HEK293 (cell line): Measurements from ENCODE around the gene LEPR.

ENCODE experiments used
- CTCF ChIA-PET: fragments of 350-600 bp; formaldehyde crosslinking; extraction: SDS; loops from one replicate; lab custom pipeline; 2021; ENCODE audit warnings: antibody characterized with exemption; lab: Yijun Ruan, JAX
- POLR2A ChIA-PET: fragments of 300-600 bp; formaldehyde crosslinking; extraction: SDS; loops from one replicate; lab custom pipeline; 2020; ENCODE audit warnings: antibody characterized with exemption, inconsistent platforms; lab: Yijun Ruan, JAX
- H3K27ac ChIP-seq: fragments of 200-500 bp; sonication (Bioruptor generic); 2 replicates; pipeline ENCODE4 v1.5.1; 2014; ENCODE audit warnings: low read depth, low read length, control low read depth, inconsistent platforms; ENCODE audit errors: extremely low read depth
- H3K36me3 ChIP-seq, 2 experiments: fragments of 200-500 bp in 1 of 2; sonication (Bioruptor generic) in 1 of 2; 1 replicate in 1 of 2; 2 replicates in 1 of 2; pipeline ENCODE4 v1.5.1; 2014 to 2017; ENCODE audit warnings: inconsistent platforms in 2 of 2, low read length in 2 of 2; ENCODE audit not compliant: control insufficient read depth in 2 of 2, insufficient read depth in 1 of 2
- H3K4me1 ChIP-seq: fragments of 200-500 bp; sonication (Bioruptor generic); 2 replicates; pipeline ENCODE4 v1.5.1; 2014; ENCODE audit warnings: mild to moderate bottlenecking, low read length, inconsistent platforms; ENCODE audit not compliant: control insufficient read depth, insufficient read depth
- H3K4me3 ChIP-seq: 2 replicates; pipeline ENCODE4 v1.5.1; 2011; ENCODE audit warnings: low read depth, mild to moderate bottlenecking, control low read depth, low read length, moderate library complexity
- H3K9me3 ChIP-seq: fragments of 200-500 bp; sonication (Bioruptor generic); 2 replicates; pipeline ENCODE4 v1.5.1; 2014; ENCODE audit warnings: low read depth, low read length, inconsistent platforms; ENCODE audit not compliant: control insufficient read depth, insufficient read depth
- GLIS2 ChIP-seq: fragments of 450-650 bp; formaldehyde crosslinking; IDR thresholded peaks from 2 replicates; pipeline ENCODE4 v1.5.1; 2016; ENCODE audit warnings: missing biosample characterization, missing genetic modification characterization
- KLF7 ChIP-seq: fragments of 450-650 bp; formaldehyde crosslinking; IDR thresholded peaks from 2 replicates; pipeline ENCODE4 v1.5.1; 2016; ENCODE audit warnings: missing biosample characterization, missing genetic modification characterization, borderline replicate concordance
- MEIS1 ChIP-seq: sonication (generic); formaldehyde crosslinking; IDR thresholded peaks from 2 replicates; pipeline ENCODE4 v1.8.1; 2022; ENCODE audit warnings: missing genetic modification reagents, mild to moderate bottlenecking, borderline replicate concordance
- SCRT1 ChIP-seq: fragments of 450-650 bp; formaldehyde crosslinking; IDR thresholded peaks from 2 replicates; pipeline ENCODE4 v1.5.1; 2016; ENCODE audit warnings: missing biosample characterization, missing genetic modification characterization, borderline replicate concordance
- SCRT2 ChIP-seq: fragments of 450-650 bp; formaldehyde crosslinking; IDR thresholded peaks from 2 replicates; pipeline ENCODE4 v1.5.1; 2016; ENCODE audit warnings: missing biosample characterization, missing genetic modification characterization
- WT1 ChIP-seq: fragments of 450-650 bp; formaldehyde crosslinking; IDR thresholded peaks from 2 replicates; pipeline ENCODE4 v1.5.1; 2016; ENCODE audit warnings: missing biosample characterization, missing genetic modification characterization
- ZFP69B ChIP-seq: fragments of 450-650 bp; formaldehyde crosslinking; IDR thresholded peaks from 2 replicates; pipeline ENCODE4 v1.5.1; 2016; ENCODE audit warnings: missing biosample characterization, missing genetic modification characterization
- ZNF114 ChIP-seq: fragments of 450-650 bp; formaldehyde crosslinking; IDR thresholded peaks from 2 replicates; pipeline ENCODE4 v1.5.0; 2017; ENCODE audit warnings: missing biosample characterization, missing genetic modification characterization
- ZNF214 ChIP-seq: fragments of 450-650 bp; formaldehyde crosslinking; IDR thresholded peaks from 2 replicates; pipeline ENCODE4 v1.5.1; 2017; ENCODE audit warnings: missing biosample characterization, mild to moderate bottlenecking, missing genetic modification characterization, borderline replicate concordance
- ZNF48 ChIP-seq: fragments of 450-650 bp; formaldehyde crosslinking; IDR thresholded peaks from 2 replicates; pipeline ENCODE4 v1.5.1; 2016; ENCODE audit warnings: missing biosample characterization, missing genetic modification characterization
- ZNF521 ChIP-seq: fragments of 450-650 bp; formaldehyde crosslinking; IDR thresholded peaks from 2 replicates; pipeline ENCODE4 v1.5.1; 2017; ENCODE audit warnings: missing biosample characterization, mild to moderate bottlenecking, missing genetic modification characterization
- ZNF600 ChIP-seq: fragments of 450-650 bp; formaldehyde crosslinking; IDR thresholded peaks from 2 replicates; pipeline ENCODE4 v1.5.1; 2016; ENCODE audit warnings: missing biosample characterization, missing genetic modification characterization
- ZNF626 ChIP-seq: fragments of 450-650 bp; sonication (Bioruptor Pico); formaldehyde crosslinking; IDR thresholded peaks from 2 replicates; pipeline ENCODE4 v1.5.1; 2018; ENCODE audit warnings: missing biosample characterization, missing genetic modification characterization, inconsistent platforms
- ZNF660 ChIP-seq: fragments of 450-650 bp; IDR thresholded peaks from 2 replicates; pipeline ENCODE4 v1.5.1; 2018; ENCODE audit warnings: missing biosample characterization, mild to moderate bottlenecking, missing genetic modification characterization
- ZNF664 ChIP-seq: fragments of 450-650 bp; formaldehyde crosslinking; IDR thresholded peaks from 2 replicates; pipeline ENCODE4 v1.5.1; 2016; ENCODE audit warnings: missing biosample characterization, missing genetic modification characterization
- ZNF768 ChIP-seq: fragments of 450-650 bp; formaldehyde crosslinking; IDR thresholded peaks from 2 replicates; pipeline ENCODE4 v1.5.1; 2018; ENCODE audit warnings: missing biosample characterization, mild to moderate bottlenecking, missing genetic modification characterization
- ZNF830 ChIP-seq: fragments of 450-650 bp; IDR thresholded peaks from 2 replicates; pipeline ENCODE4 v1.5.0; 2018; ENCODE audit warnings: missing biosample characterization, missing genetic modification characterization, low read depth, mild to moderate bottlenecking, moderate library complexity
- ZNF837 ChIP-seq: fragments of 450-650 bp; formaldehyde crosslinking; IDR thresholded peaks from 2 replicates; pipeline ENCODE4 v1.5.1; 2016; ENCODE audit warnings: missing biosample characterization, missing genetic modification characterization
- TF ChIP-seq, protein P1 (sequence below): fragments of 450-650 bp; formaldehyde crosslinking; IDR thresholded peaks from 2 replicates; pipeline ENCODE4 v1.5.1; 2017; ENCODE audit warnings: missing biosample characterization, missing genetic modification characterization
- TF ChIP-seq, protein P2 (sequence below): fragments of 450-650 bp; formaldehyde crosslinking; IDR thresholded peaks from 2 replicates; pipeline ENCODE4 v1.5.1; 2016; ENCODE audit warnings: missing biosample characterization, missing genetic modification characterization

LEPR gene

DNA sequence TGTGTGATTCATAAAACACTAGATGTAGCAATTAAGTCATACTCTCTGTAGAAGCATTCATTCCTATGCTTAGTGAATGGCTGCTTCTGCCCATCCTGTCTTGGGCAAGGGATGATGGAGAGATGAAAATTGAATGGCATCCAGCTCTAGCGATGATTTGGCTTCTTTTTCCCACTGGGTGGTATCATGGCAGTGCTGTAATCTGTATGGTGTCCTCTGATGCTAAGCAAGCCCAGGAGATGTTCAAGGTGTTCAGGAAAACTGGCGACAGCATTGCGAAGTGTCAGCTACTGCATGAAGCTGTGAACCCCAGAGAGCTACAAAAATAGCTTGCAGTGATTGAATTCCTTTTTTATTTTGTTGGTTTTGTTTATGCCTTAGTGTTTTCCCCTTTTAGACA, 48.9 kb upstream of the LEPR start:
- Histone ChIP-seq H3K9me3 (no peaks in the 10 kb centered on the region), H3K4me3 (no peak overlapping the region), H3K36me3 (no peaks in the 10 kb centered on the region), H3K4me1 (no peaks in the 10 kb centered on the region), H3K27ac (no peak overlapping the region)
- ChIA-PET CTCF (no interaction called here), POLR2A (no interaction called here)
- no peak for TF ChIP-seq ZNF521
- TF ChIP-seq ZNF768 (tag by site-specific recombination) = no peak
- no peak for TF ChIP-seq SCRT2 (tag by site-specific recombination)
- TF ChIP-seq GLIS2 (tag by site-specific recombination) = no peak

DNA sequence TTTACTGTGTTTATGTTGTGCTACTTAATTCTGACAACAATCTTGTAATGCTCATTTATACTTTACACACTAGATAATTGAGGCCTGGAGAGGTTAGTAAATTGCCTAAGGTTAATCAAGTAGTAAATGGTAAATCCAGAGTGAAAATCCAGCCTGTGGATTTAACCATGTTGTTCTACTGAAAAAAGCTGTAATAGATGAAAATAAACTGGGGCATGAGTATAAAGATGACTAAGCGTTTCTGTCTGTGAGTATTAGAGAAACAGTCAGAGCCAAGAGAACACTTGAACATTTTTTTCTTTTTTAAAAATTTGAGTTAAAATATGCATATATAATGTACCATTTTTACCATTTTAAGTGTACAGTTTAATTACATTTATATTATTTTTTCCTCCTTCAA, 47.9 kb upstream of the LEPR start:
- TF ChIP-seq SCRT1 (tag by site-specific recombination) = no peak
- no peak for TF ChIP-seq WT1 (tag by site-specific recombination)
- TF ChIP-seq, protein P1, sequence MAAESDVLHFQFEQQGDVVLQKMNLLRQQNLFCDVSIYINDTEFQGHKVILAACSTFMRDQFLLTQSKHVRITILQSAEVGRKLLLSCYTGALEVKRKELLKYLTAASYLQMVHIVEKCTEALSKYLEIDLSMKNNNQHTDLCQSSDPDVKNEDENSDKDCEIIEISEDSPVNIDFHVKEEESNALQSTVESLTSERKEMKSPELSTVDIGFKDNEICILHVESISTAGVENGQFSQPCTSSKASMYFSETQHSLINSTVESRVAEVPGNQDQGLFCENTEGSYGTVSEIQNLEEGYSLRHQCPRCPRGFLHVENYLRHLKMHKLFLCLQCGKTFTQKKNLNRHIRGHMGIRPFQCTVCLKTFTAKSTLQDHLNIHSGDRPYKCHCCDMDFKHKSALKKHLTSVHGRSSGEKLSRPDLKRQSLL (tag by site-specific recombination) = no peak
- no peak for TF ChIP-seq ZNF830 (tag by site-specific recombination)
- TF ChIP-seq MEIS1 (CRISPR knock-in tag) = no peak
- no peak for TF ChIP-seq ZNF114
- no peak for TF ChIP-seq ZNF837 (tag by site-specific recombination)
- TF ChIP-seq ZNF214 = no peak
- no peak for TF ChIP-seq ZNF48
- H3K36me3 ChIP-seq = no peaks in the 10 kb centered on the region
- no peak overlapping the region for H3K27ac ChIP-seq
- H3K9me3 ChIP-seq = no peaks in the 10 kb centered on the region
- CTCF ChIA-PET = interaction anchor here (0.6 kb wide), 1 partner anchor 136 kb away, joined by 3 read pairs; no protein-coding TSS in a partner anchor
- no peaks in the 10 kb centered on the region for H3K4me1 ChIP-seq
- POLR2A ChIA-PET = no interaction called here
- H3K4me3 ChIP-seq = no peak overlapping the region

GRCh38 chr1:65377496-65378246, 42.8 kb upstream of the LEPR start:
- Histone ChIP-seq H3K9me3 (no peaks in the 10 kb centered on the region), H3K27ac (no peak overlapping the region), H3K4me1 (no peaks in the 10 kb centered on the region)
- POLR2A ChIA-PET = no interaction called here
- TF ChIP-seq, protein P2, sequence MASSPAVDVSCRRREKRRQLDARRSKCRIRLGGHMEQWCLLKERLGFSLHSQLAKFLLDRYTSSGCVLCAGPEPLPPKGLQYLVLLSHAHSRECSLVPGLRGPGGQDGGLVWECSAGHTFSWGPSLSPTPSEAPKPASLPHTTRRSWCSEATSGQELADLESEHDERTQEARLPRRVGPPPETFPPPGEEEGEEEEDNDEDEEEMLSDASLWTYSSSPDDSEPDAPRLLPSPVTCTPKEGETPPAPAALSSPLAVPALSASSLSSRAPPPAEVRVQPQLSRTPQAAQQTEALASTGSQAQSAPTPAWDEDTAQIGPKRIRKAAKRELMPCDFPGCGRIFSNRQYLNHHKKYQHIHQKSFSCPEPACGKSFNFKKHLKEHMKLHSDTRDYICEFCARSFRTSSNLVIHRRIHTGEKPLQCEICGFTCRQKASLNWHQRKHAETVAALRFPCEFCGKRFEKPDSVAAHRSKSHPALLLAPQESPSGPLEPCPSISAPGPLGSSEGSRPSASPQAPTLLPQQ = no peak
- TF ChIP-seq ZNF664 (tag by site-specific recombination) (no peak), KLF7 (no peak), ZFP69B (tag by site-specific recombination) (no peak), ZNF660 (tag by site-specific recombination) (no peak), ZNF626 (tag by site-specific recombination) (no peak), ZNF600 (tag by site-specific recombination) (no peak)
- TF ChIP-seq, all 188 proteins: peak for 0
- CTCF ChIA-PET = interaction anchor here (1.1 kb wide), 1 partner anchor 310 kb away, joined by 3 read pairs; no protein-coding TSS in a partner anchor
- no peaks in the 10 kb centered on the region for H3K36me3 ChIP-seq
- H3K4me3 ChIP-seq = no peak overlapping the region
